AG20443 (cell line): ENCODE results near the gene MAN1A1.
"Not testable (repeated sequence)": the region's sequence is repeated elsewhere in the genome, so short reads cannot be mapped to it uniquely, and the experiment has no call there.

Experiments used
- DNase-seq: peaks from one replicate; pipeline ENCODE4 v3.0.0; 2012; ENCODE audit warnings: low spot score, mixed read lengths

Gene MAN1A1

GRCh38 chr6:119171088-119171841 is 178.3 kb downstream of the MAN1A1 start:
- DNase-seq = no peak

- no peak for DNase-seq
Measured at GRCh38 chr6:119170447-119171087, 179.0 kb downstream of the MAN1A1 start.

GRCh38 chr6:119170103-119170446 is 179.5 kb downstream of the MAN1A1 start:
- DNase-seq = no peak

- not testable (repeated sequence) for DNase-seq
Measured at GRCh38 chr6:119169355-119169754, 180.2 kb downstream of the MAN1A1 start.

GRCh38 chr6:119166024-119166784 is 183.4 kb downstream of the MAN1A1 start:
- DNase-seq = no peak

- no peak for DNase-seq
Measured at GRCh38 chr6:119163006-119163405, 186.6 kb downstream of the MAN1A1 start.

GRCh38 chr6:119162134-119162775 is 187.3 kb downstream of the MAN1A1 start:
- DNase-seq = no peak

- DNase-seq = no peak
Measured at GRCh38 chr6:119161438-119161837, 188.1 kb downstream of the MAN1A1 start.

GRCh38 chr6:119160911-119161310 is 188.7 kb downstream of the MAN1A1 start:
- no peak for DNase-seq

- DNase-seq = peak; percentile 77
Measured at GRCh38 chr6:119158057-119158848, 191.3 kb downstream of the MAN1A1 start.

- no peak for DNase-seq
Measured at GRCh38 chr6:119157506-119157815, 192.1 kb downstream of the MAN1A1 start.

GRCh38 chr6:119156757-119157505 is 192.6 kb downstream of the MAN1A1 start:
- no peak for DNase-seq

GRCh38 chr6:119156082-119156481 is 193.5 kb downstream of the MAN1A1 start:
- not testable (repeated sequence) for DNase-seq

GRCh38 chr6:119152187-119152586 is 197.4 kb downstream of the MAN1A1 start:
- no peak for DNase-seq

GRCh38 chr6:119148825-119149525 is 200.6 kb downstream of the MAN1A1 start:
- peak; percentile 55 for DNase-seq

GRCh38 chr6:119148098-119148824 is 201.3 kb downstream of the MAN1A1 start:
- peak; percentile 65 for DNase-seq

- peak; percentile 89 for DNase-seq
Measured at GRCh38 chr6:119147101-119148053, 202.2 kb downstream of the MAN1A1 start.

GRCh38 chr6:119145111-119145510 is 204.4 kb downstream of the MAN1A1 start:
- no peak for DNase-seq

GRCh38 chr6:119142637-119143036 is 206.9 kb downstream of the MAN1A1 start:
- DNase-seq = no peak
